ENCODE measurements around the gene UQCRC1. TPM values are rescaled to one million over a fixed set of nuclear protein-coding genes. Genes with fewer than 3 reads are reported as not detected.

Gene UQCRC1
- total RNA-seq, 1 donor from 2014 or later = 390 TPM

- no peak for DNase-seq (ENCODE audit: low read depth)
Measured at GRCh38 chr3:48633743-48634142, 24.3 kb upstream of the UQCRC1 start.

GRCh38 chr3:48633256-48633655 is 23.8 kb upstream of the UQCRC1 start:
- no peak for DNase-seq (ENCODE audit: low read depth)

- DNase-seq (ENCODE audit: low read depth) = peak; percentile 93
Measured at GRCh38 chr3:48631516-48632448, 22.3 kb upstream of the UQCRC1 start.

GRCh38 chr3:48630833-48631232 is 21.4 kb upstream of the UQCRC1 start:
- DNase-seq (ENCODE audit: low read depth) = peak; percentile 55

GRCh38 chr3:48630407-48630806 is 21.0 kb upstream of the UQCRC1 start:
- no peak for DNase-seq (ENCODE audit: low read depth)

GRCh38 chr3:48629894-48630293 is 20.4 kb upstream of the UQCRC1 start:
- DNase-seq (ENCODE audit: low read depth) = no peak

GRCh38 chr3:48628277-48629017 is 19.0 kb upstream of the UQCRC1 start:
- DNase-seq (ENCODE audit: low read depth) = no peak

- DNase-seq (ENCODE audit: low read depth) = no peak
Measured at GRCh38 chr3:48625600-48625999, 16.2 kb upstream of the UQCRC1 start.

- no peak for DNase-seq (ENCODE audit: low read depth)
Measured at GRCh38 chr3:48624767-48625166, 15.3 kb upstream of the UQCRC1 start.

GRCh38 chr3:48623851-48624547 is 14.6 kb upstream of the UQCRC1 start:
- no peak for DNase-seq (ENCODE audit: low read depth)

- DNase-seq (ENCODE audit: low read depth) = no peak
Measured at GRCh38 chr3:48621461-48621869, 12.0 kb upstream of the UQCRC1 start, which contains the start of gene TMEM89. TMEM89 (minus strand) TSS chr3:48621769; CDS start chr3:48621756, 13 bp downstream.

- DNase-seq (ENCODE audit: low read depth) = no peak
Measured at GRCh38 chr3:48619541-48620524, 10.4 kb upstream of the UQCRC1 start.

GRCh38 chr3:48617559-48617958 is 8.1 kb upstream of the UQCRC1 start:
- DNase-seq (ENCODE audit: low read depth) = no peak

GRCh38 chr3:48614044-48614443 is 4.6 kb upstream of the UQCRC1 start:
- no peak for DNase-seq (ENCODE audit: low read depth)

- DNase-seq (ENCODE audit: low read depth) = no peak
Measured at GRCh38 chr3:48612309-48612708, 2.9 kb upstream of the UQCRC1 start.

- no peak for DNase-seq (ENCODE audit: low read depth)
Measured at GRCh38 chr3:48607519-48607918, 1.9 kb downstream of the UQCRC1 start.

- DNase-seq (ENCODE audit: low read depth) = peak; percentile 26
Measured at GRCh38 chr3:48601622-48601994, 7.8 kb downstream of the UQCRC1 start.

GRCh38 chr3:48600711-48601621 is 8.5 kb downstream of the UQCRC1 start:
- DNase-seq (ENCODE audit: low read depth) = no peak

Data from myocyte (in vitro differentiated cells).